Heart left ventricle (tissue), 16 donors: Measurements from ENCODE around the gene SLC16A11. TPM values are rescaled to one million over a fixed set of nuclear protein-coding genes. Genes with fewer than 3 reads are reported as not detected.

Experiments
- ATAC-seq, 4 donors: fragments of 200-7000 bp; cut with Tn5 transposase; one replicate each; pipeline ENCODE4 v1.9.1; 2020 to 2022; ENCODE audit warnings: moderate library complexity in 4 of 4, mild to moderate bottlenecking in 3 of 4, moderate number of reproducible peaks in 1 of 4
- DNase-seq, 5 donors: peaks; one replicate each; pipeline ENCODE4 v3.0.0-alpha.2; 2020
- H3K27ac ChIP-seq, 12 donors: fragments of 200-600 bp; sonication (generic) in 4 of 12; one replicate each; pipeline versions ENCODE4 v1.5.0 to v1.8.0; 2016 to 2022; ENCODE audit warnings: mild to moderate bottlenecking in 2 of 12
- H3K27me3 ChIP-seq, 9 donors: fragments of 200-600 bp; sonication (generic) in 2 of 9; one replicate each; pipeline versions ENCODE4 v1.5.1 to v1.8.0; 2016 to 2022; ENCODE audit warnings: mild to moderate bottlenecking in 3 of 9
- H3K36me3 ChIP-seq, 9 donors: fragments of 200-600 bp; sonication (generic) in 2 of 9; one replicate each; pipeline versions ENCODE4 v1.5.0 to v1.8.0; 2018 to 2022; ENCODE audit warnings: mild to moderate bottlenecking in 2 of 9
- H3K4me1 ChIP-seq, 12 donors: fragments of 200-600 bp; sonication (generic) in 4 of 12; one replicate each; pipeline versions ENCODE4 v1.5.0 to v1.8.0; 2016 to 2022; ENCODE audit warnings: mild to moderate bottlenecking in 3 of 12
- H3K4me3 ChIP-seq, 12 donors: fragments of 200-600 bp; sonication (generic) in 4 of 12; one replicate each; pipeline versions ENCODE4 v1.5.0 to v1.8.0; 2017 to 2022; ENCODE audit warnings: mild to moderate bottlenecking in 9 of 12, moderate library complexity in 4 of 12
- H3K9me3 ChIP-seq, 12 donors: fragments of 200-600 bp; sonication (generic) in 4 of 12; one replicate each; pipeline versions ENCODE4 v1.5.0 to v1.8.0; 2016 to 2022; ENCODE audit warnings: mild to moderate bottlenecking in 1 of 12
- POLR2A ChIP-seq, 2 donors: fragments of 450-650 bp; IDR thresholded peaks; one replicate each; pipeline ENCODE4 v1.6.1; 2017; ENCODE audit warnings: antibody characterized with exemption in 2 of 2, mild to moderate bottlenecking in 2 of 2, moderate library complexity in 2 of 2
- WGBS, 4 donors: extraction: QIAGEN DNeasy Blood & Tissue Kit in 2 of 4; methylation state at CpG; one replicate each; pipeline versions ENCODE4 v1.1.5 to v1.1.7; 2013 to 2018; 5-methylcytosine and 5-hydroxymethylcytosine counted together
- intact Hi-C, 10 donors: fragments of 100-400 bp; cut with DNase I; formaldehyde crosslinking; loops; one replicate each; pipeline versions ENCODE4 v1.11.1 to v1.14.2; 2022
- polyA plus RNA-seq, 2 donors: library from polyadenylated mRNA; stranded (reverse); fragments of 200-250 nt; gene quantifications; one replicate each; pipeline ENCODE4 v1.2.3, GENCODE V29; 2013
- total RNA-seq, 9 donors: library from RNA; depleted of rRNA in 2 of 9; stranded (reverse); fragments of >200 nt in 2 of 9; fragmentation: NEBNext Ultra II Directional in 3 of 9; extraction: Animal tissue kit (Norgen Biotek cat#: 25700) in 3 of 9; gene quantifications; one replicate each; pipeline versions ENCODE4 v1.1.0 to v1.2.4, GENCODE V29; 2016 to 2023
- TF ChIP-seq, protein P1 (sequence below), 12 donors: fragments of 200-600 bp; sonication (generic) in 4 of 12; IDR thresholded peaks; one replicate each; pipeline versions ENCODE4 v1.5.0 to v1.8.0; 2018 to 2022; ENCODE audit warnings: antibody characterized with exemption in 12 of 12, mild to moderate bottlenecking in 5 of 12
- donor health status: ischemic (EF 13 %, LVEDD 7.1; RV severe dilation, severe dysfunction).
- donor health status: healthy with polysubstance abuse.
- donor health status: DM: no; HTN: yes; CAD: no.
- donor health status: DM: no; HTN: no; CAD: no.
- donor health status: ischemic (EF 25% LVEDD 6.9; RV normal size, moderate dysfunction).
- donor health status: ischemic (EF 25% LVEDD 5.7; RV mildly dilated, moderate dysfunction).
- donor health status: healthy.
- donor health status: DM: yes; HTN: yes; CAD: no.
- donor health status: ischemic (EF 35%, LVEDD 5.7; RV mildly dilated, moderate dysfunction).
- donor health status: nonischemic (EF 11% LVEDD 7.7; RV severe dilation, severe dysfunction).
- donor health status: DM: yes; HTN: yes; CAD: no.
- donor health status: PGD.
- donor health status: ischemic (EF 29% LVEDD 5.4; RV normal size, mild dysfunction).
- donor health status: nonischemic (EF 23%, LVEDD 6.1; RV moderate dilation, normal function).

Gene SLC16A11
- total and polyA plus RNA-seq, 11 donors = 0.19 to 1.4 (median 0.79) TPM; not detected in 1

DNA sequence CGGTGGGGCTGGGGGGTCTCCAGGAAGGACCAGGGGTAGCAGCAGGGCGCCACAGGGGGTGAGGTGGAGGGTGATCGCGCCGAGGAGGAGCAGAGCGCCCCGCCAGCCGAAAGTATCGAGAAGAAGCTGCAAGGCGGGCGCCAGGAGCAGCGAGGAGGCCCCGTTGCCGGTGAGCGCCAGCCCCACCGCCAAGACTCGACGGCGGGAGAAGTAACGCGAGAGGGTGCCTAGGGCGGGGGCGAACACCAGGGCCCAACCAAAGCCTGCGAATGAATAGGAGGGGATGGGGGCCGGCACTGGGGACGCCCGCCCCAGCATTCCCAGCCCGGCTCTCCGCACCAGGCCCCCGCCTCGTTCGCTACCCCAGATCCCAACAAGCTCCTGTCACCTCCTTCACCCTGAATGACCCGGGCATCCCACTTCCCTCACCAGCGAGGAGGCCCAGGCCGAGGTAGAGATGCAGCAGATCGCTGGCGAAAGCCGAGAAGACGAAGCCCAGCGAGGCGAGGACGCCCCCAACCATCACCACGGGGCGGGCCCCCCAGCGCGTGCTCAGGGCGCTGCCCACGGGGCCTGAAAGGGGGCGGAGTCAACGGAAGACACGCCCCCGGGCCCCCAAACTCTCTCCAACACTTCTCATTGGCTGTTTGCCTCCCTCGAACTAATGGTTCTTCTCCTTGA lies 1.3 kb downstream of the SLC16A11 start:
- 8 to 13% (median 9%) methylated on average over 35 to 53 of the region's 53 CpGs for whole genome bisulfite sequencing, 4 donors
- Histone ChIP-seq H3K4me3 (peak overlapping the region in 11 of 12 donors; percentile 35 to 62 (median 54)), H3K27me3 (peaks cover 0 to 40% (median 21%) of the 10 kb centered on the region in 9 donors), H3K9me3 (no peaks in the 10 kb centered on the region), H3K4me1 (peaks cover 0 to 41% (median 28%) of the 10 kb centered on the region in 12 donors), H3K27ac (peak overlapping the region in 8 of 12 donors; percentile 3 to 69 (median 47)), H3K36me3 (no peaks in the 10 kb centered on the region)
- intact Hi-C loops = loop anchor here in 1 of 10 donors (10.0 kb wide), 1 partner anchor 252 kb away; the partner anchor contains the start of gene YBX2
- no peak for TF ChIP-seq POLR2A (IDR thresholded peaks at IDR 0.05)
- TF ChIP-seq, protein P1, sequence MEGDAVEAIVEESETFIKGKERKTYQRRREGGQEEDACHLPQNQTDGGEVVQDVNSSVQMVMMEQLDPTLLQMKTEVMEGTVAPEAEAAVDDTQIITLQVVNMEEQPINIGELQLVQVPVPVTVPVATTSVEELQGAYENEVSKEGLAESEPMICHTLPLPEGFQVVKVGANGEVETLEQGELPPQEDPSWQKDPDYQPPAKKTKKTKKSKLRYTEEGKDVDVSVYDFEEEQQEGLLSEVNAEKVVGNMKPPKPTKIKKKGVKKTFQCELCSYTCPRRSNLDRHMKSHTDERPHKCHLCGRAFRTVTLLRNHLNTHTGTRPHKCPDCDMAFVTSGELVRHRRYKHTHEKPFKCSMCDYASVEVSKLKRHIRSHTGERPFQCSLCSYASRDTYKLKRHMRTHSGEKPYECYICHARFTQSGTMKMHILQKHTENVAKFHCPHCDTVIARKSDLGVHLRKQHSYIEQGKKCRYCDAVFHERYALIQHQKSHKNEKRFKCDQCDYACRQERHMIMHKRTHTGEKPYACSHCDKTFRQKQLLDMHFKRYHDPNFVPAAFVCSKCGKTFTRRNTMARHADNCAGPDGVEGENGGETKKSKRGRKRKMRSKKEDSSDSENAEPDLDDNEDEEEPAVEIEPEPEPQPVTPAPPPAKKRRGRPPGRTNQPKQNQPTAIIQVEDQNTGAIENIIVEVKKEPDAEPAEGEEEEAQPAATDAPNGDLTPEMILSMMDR (IDR thresholded peaks at IDR 0.05) = no peak
- DNase-seq (peak in 1 of 5 donors; percentile 75), ATAC-seq (peak in 3 of 4 donors; percentile 7 to 19 (median 14))

DNA sequence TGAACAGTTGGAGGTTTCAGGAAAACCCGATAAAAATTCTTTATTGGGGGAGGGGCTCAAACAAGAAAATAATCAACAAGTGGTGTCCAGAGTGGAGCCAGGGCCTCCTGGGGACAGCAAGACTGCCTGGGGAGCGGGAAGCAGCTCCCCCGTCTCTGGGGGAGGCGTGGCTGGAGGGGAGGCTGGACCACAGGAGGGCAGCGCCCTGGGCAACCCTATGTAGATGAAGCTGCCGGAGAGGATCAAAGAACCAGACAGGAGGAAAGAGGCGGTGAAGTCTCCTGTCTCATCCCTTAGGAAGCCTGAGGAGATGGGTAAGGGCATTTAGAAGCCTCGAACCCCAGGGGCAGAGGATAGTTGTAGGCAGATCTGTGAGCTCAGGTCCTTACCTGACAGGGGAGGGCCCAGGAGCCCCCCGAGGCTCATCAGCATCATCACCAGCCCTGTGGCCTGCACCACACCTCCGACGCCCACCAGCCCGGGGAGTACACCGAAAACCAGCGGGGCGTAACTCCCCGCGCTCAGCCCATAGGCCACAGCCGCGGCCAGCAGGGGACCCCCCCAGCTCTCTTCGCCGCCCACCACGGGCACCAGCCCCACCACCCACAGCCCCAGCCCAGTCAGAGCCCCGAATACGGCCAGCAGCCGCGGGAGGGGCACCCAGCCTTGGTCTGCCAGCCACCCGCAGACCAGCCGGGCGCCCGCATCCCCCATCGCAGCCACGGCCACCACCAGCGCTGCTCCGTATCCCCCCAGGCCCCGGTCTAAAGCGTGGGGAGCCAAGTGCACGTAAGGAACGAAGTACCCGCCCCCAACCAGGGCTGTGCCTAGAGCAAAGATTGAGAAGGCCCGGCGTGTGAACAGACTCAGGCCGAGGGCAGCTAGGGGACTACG lies 2.0 kb downstream of the SLC16A11 start:
- intact Hi-C loops = loop anchor here in 1 of 10 donors (10.0 kb wide), 1 partner anchor 253 kb away; the partner anchor contains the start of gene YBX2
- Histone ChIP-seq H3K9me3 (no peaks in the 10 kb centered on the region), H3K36me3 (no peaks in the 10 kb centered on the region), H3K27me3 (peaks cover 0 to 40% (median 21%) of the 10 kb centered on the region in 9 donors), H3K4me3 (peak overlapping the region in 10 of 12 donors; percentile 9 to 62 (median 54)), H3K4me1 (peaks cover 0 to 36% (median 25%) of the 10 kb centered on the region in 12 donors), H3K27ac (peak overlapping the region in 6 of 12 donors; percentile 3 to 69 (median 54))
- TF ChIP-seq, protein P1 (IDR thresholded peaks at IDR 0.05) = no peak
- TF ChIP-seq POLR2A (IDR thresholded peaks at IDR 0.05) = no peak
- ATAC-seq (peak in 1 of 4 donors; percentile 4), DNase-seq (no peak)
- WGBS, 4 donors = 31 to 43% (median 36%) methylated on average over 24 to 43 of the region's 43 CpGs

DNA sequence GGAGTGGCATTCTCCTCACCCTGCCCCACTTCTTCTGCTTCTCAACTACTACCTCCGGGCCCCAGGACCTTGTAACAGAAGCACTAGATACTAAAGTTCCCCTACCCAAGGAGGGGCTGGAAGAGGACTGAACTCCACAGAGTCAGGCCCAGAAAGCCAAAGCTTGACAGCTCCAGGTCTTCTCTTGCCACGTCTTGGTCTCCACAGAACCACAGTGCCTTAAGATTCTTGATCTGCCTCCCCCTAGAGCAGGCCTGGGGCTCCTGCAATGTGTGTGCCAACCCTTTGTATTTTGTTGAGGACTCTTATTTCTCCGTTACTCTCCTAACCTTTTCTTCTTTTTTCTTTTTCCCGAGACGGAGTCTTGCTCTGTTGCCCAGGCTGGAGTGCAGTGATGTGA lies 4.1 kb downstream of the SLC16A11 start:
- no peak overlapping the region for H3K4me3 ChIP-seq
- H3K36me3 ChIP-seq = no peaks in the 10 kb centered on the region
- intact Hi-C loops = loop anchor here in 1 of 10 donors (10.0 kb wide), 1 partner anchor 255 kb away; the partner anchor contains the start of gene YBX2
- H3K9me3 ChIP-seq = no peaks in the 10 kb centered on the region
- no peak for ATAC-seq
- DNase-seq = no peak
- peaks cover 0 to 42% (median 24%) of the 10 kb centered on the region in 12 donors for H3K4me1 ChIP-seq
- TF ChIP-seq, protein P1 (IDR thresholded peaks at IDR 0.05) = no peak
- TF ChIP-seq POLR2A (IDR thresholded peaks at IDR 0.05) = no peak
- 91 to 97% (median 95%) methylated on average over 5 of the region's 5 CpGs for WGBS, 4 donors
- no peak overlapping the region for H3K27ac ChIP-seq
- H3K27me3 ChIP-seq = peaks cover 0 to 32% (median 21%) of the 10 kb centered on the region in 9 donors
